ENCODE data around the gene DDA1. TPM values are rescaled to one million over a fixed set of nuclear protein-coding genes. Genes with fewer than 3 reads are reported as not detected.
A peak's percentile ranks its signal among the peaks of the same experiment; 100 is the strongest.

Gene DDA1
- total and polyA plus RNA-seq, 9 of the 15 experiments (the other 6 are each of a cell fraction or from before 2014, with no cell fraction given), result 1.4 to 83.8 (median 33.8) TPM

DNA sequence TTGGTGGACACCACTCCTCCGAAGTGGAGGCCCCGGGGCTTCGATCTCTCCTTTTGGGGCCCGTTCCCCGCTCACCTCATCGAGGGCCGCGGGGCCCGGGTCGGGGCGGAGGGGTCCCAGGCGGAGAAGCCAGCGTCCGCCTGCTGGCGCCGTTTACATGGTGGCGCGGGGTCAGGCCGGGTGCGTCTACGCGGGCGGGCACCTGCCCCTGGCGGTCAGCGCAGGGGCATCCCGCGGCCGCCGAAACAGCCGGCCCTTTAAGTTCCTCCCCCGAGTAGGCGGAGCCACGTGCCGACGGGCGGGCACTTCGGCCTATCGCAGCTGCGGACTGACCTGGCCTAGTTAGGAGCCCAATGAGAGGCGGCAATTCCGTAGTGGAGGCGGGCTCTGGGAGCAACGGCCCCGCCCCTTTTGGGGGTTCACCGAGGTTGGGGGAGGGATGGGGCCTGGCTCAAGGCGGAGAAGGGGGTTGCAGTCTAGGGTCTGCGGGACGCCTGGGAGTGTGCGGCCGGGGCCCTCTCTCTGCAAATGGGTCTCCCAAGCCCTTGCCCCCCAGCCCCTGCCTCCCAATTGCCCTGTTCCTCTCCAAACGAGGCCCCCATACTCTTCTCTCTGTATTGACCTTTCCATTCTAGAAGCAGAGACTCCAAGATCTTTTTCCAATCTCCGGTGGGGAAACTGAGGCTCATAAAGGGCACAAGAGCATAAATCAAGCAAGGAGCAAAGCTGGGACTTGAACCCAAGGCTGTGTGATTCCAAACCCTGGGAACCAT lies 6.0 kb upstream of the DDA1 start, which contains the start of gene ABHD8 (continued):
- TF ChIP-seq, protein P1, sequence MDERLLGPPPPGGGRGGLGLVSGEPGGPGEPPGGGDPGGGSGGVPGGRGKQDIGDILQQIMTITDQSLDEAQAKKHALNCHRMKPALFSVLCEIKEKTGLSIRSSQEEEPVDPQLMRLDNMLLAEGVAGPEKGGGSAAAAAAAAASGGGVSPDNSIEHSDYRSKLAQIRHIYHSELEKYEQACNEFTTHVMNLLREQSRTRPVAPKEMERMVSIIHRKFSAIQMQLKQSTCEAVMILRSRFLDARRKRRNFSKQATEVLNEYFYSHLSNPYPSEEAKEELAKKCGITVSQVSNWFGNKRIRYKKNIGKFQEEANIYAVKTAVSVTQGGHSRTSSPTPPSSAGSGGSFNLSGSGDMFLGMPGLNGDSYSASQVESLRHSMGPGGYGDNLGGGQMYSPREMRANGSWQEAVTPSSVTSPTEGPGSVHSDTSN (CRISPR knock-in tag; IDR thresholded peaks at IDR 0.05; ENCODE audit: low read depth), result peak; percentile 95
- TF ChIP-seq, protein P1 (tag; conservative IDR thresholded peaks at IDR 0.05; ENCODE audit: low read depth), result peak; percentile 97
- TF ChIP-seq MTF1 (CRISPR knock-in tag; IDR thresholded peaks at IDR 0.05; ENCODE audit: borderline replicate concordance), result no peak
- TF ChIP-seq ZNF175 (CRISPR knock-in tag; IDR thresholded peaks at IDR 0.05; ENCODE audit: low read depth), result no peak
- TF ChIP-seq, protein P2, sequence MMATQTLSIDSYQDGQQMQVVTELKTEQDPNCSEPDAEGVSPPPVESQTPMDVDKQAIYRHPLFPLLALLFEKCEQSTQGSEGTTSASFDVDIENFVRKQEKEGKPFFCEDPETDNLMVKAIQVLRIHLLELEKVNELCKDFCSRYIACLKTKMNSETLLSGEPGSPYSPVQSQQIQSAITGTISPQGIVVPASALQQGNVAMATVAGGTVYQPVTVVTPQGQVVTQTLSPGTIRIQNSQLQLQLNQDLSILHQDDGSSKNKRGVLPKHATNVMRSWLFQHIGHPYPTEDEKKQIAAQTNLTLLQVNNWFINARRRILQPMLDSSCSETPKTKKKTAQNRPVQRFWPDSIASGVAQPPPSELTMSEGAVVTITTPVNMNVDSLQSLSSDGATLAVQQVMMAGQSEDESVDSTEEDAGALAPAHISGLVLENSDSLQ (IDR thresholded peaks at IDR 0.05), result peak; percentile 99
- TF ChIP-seq SUPT5H (IDR thresholded peaks at IDR 0.05), result 0 out of 2 replicates have a peak, but pooled peaks have one; percentile 48
- no peak for TF ChIP-seq NUFIP1 (IDR thresholded peaks at IDR 0.05; ENCODE audit: partially characterized antibody)
- peak; percentile 81 for TF ChIP-seq GABPB1 (CRISPR knock-in tag; IDR thresholded peaks at IDR 0.05)
- peak; percentile 56; the same call in 1 of the 2 replicates for TF ChIP-seq NR2C2 (CRISPR knock-in tag; IDR thresholded peaks at IDR 0.05)
- peak; percentile 91 for TF ChIP-seq NR2C2 (tag; IDR thresholded peaks at IDR 0.05)
- TF ChIP-seq, protein P3, sequence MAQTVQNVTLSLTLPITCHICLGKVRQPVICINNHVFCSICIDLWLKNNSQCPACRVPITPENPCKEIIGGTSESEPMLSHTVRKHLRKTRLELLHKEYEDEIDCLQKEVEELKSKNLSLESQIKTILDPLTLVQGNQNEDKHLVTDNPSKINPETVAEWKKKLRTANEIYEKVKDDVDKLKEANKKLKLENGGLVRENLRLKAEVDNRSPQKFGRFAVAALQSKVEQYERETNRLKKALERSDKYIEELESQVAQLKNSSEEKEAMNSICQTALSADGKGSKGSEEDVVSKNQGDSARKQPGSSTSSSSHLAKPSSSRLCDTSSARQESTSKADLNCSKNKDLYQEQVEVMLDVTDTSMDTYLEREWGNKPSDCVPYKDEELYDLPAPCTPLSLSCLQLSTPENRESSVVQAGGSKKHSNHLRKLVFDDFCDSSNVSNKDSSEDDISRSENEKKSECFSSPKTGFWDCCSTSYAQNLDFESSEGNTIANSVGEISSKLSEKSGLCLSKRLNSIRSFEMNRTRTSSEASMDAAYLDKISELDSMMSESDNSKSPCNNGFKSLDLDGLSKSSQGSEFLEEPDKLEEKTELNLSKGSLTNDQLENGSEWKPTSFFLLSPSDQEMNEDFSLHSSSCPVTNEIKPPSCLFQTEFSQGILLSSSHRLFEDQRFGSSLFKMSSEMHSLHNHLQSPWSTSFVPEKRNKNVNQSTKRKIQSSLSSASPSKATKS (CRISPR knock-in tag; IDR thresholded peaks at IDR 0.05), result no peak
- TF ChIP-seq TAF1 (IDR thresholded peaks at IDR 0.05; ENCODE audit: control insufficient read depth, extremely low read depth, insufficient read depth, low read length, severe bottlenecking), result no peak
- no peak for TF ChIP-seq HMG20A (CRISPR knock-in tag; conservative IDR thresholded peaks at IDR 0.05)
- no peak for TF ChIP-seq SNRNP70 (optimal IDR thresholded peaks at IDR 0.05; ENCODE audit: low read depth, low read length)
- no peak for TF ChIP-seq FOXJ3 (CRISPR knock-in tag; IDR thresholded peaks at IDR 0.05)
- TF ChIP-seq HEY1 (CRISPR knock-in tag; IDR thresholded peaks at IDR 0.05; ENCODE audit: borderline replicate concordance), result no peak
- TF ChIP-seq, protein P4, sequence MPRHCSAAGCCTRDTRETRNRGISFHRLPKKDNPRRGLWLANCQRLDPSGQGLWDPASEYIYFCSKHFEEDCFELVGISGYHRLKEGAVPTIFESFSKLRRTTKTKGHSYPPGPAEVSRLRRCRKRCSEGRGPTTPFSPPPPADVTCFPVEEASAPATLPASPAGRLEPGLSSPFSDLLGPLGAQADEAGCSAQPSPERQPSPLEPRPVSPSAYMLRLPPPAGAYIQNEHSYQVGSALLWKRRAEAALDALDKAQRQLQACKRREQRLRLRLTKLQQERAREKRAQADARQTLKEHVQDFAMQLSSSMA (CRISPR knock-in tag; IDR thresholded peaks at IDR 0.05), result no peak
- peak; percentile 38; the same call in 1 of the 2 replicates for TF ChIP-seq FOXM1 (IDR thresholded peaks at IDR 0.05; ENCODE audit: low read depth)
- TF ChIP-seq FOXM1 (CRISPR knock-in tag; IDR thresholded peaks at IDR 0.05; ENCODE audit: low read depth), result no peak
- TF ChIP-seq, protein P5, sequence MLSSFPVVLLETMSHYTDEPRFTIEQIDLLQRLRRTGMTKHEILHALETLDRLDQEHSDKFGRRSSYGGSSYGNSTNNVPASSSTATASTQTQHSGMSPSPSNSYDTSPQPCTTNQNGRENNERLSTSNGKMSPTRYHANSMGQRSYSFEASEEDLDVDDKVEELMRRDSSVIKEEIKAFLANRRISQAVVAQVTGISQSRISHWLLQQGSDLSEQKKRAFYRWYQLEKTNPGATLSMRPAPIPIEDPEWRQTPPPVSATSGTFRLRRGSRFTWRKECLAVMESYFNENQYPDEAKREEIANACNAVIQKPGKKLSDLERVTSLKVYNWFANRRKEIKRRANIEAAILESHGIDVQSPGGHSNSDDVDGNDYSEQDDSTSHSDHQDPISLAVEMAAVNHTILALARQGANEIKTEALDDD (IDR thresholded peaks at IDR 0.05), result no peak
- peak; percentile 4 for TF ChIP-seq ZFP36 (IDR thresholded peaks at IDR 0.05; ENCODE audit: low read depth, low read length, partially characterized antibody)

Data from K562 (cell line).